ENCODE measurements around the gene FCAMR. TPM values are rescaled to one million over a fixed set of nuclear protein-coding genes. Genes with fewer than 3 reads are reported as not detected.

FCAMR gene
- total RNA-seq, 2 donors from 2014 or later, result not detected

DNA sequence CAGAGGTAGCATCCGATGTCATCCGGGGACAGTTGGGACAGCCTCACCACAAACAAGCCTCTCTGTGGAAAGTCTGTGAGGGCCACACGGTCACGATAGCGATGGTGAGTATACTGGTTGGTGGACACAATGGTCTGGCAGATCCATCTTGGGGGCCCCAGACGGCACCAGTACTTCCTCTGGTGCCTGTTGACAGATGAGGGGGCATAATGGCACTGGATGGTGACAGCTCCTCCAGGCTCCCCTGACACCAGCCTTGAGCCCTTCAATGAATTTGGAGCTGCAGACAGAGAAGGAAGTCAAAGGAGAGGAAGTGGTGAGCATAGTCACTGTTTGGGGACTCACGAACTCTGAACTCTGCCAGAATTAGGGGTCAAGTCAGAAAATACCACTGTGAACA lies 8.0 kb downstream of the FCAMR start:
- Histone ChIP-seq H3K9me3 (no peaks in the 10 kb centered on the region), H3K27ac (no peak overlapping the region), H3K4me1 (no peaks in the 10 kb centered on the region), H3K36me3 (no peaks in the 10 kb centered on the region), H3K27me3 (no peaks in the 10 kb centered on the region), H3K4me3 (no peak overlapping the region)
- TF ChIP-seq, protein P1, sequence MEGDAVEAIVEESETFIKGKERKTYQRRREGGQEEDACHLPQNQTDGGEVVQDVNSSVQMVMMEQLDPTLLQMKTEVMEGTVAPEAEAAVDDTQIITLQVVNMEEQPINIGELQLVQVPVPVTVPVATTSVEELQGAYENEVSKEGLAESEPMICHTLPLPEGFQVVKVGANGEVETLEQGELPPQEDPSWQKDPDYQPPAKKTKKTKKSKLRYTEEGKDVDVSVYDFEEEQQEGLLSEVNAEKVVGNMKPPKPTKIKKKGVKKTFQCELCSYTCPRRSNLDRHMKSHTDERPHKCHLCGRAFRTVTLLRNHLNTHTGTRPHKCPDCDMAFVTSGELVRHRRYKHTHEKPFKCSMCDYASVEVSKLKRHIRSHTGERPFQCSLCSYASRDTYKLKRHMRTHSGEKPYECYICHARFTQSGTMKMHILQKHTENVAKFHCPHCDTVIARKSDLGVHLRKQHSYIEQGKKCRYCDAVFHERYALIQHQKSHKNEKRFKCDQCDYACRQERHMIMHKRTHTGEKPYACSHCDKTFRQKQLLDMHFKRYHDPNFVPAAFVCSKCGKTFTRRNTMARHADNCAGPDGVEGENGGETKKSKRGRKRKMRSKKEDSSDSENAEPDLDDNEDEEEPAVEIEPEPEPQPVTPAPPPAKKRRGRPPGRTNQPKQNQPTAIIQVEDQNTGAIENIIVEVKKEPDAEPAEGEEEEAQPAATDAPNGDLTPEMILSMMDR (IDR thresholded peaks at IDR 0.05), result no peak
- DNase-seq (ENCODE audit: low spot score), result no peak

DNA sequence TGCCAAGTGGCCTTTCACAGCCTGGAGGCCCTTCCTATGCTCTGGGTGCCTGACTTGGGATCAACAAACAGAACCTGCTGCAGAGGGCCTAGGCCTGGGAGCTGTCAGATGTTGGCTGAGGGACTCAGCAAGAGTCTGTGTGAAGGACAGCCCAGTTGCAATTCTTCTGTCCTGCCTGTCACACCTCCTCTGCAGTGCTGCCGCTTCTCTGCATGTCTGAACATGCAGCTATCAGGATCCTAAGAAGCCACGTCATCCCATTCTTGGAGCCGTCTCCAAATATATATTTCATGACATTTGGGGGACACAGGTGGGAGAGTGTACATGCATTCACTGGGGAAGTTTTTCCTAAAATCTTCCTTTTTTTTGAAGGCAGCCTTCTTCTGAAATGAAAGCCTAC lies 8.6 kb downstream of the FCAMR start:
- H3K36me3 ChIP-seq, result no peaks in the 10 kb centered on the region

DNA sequence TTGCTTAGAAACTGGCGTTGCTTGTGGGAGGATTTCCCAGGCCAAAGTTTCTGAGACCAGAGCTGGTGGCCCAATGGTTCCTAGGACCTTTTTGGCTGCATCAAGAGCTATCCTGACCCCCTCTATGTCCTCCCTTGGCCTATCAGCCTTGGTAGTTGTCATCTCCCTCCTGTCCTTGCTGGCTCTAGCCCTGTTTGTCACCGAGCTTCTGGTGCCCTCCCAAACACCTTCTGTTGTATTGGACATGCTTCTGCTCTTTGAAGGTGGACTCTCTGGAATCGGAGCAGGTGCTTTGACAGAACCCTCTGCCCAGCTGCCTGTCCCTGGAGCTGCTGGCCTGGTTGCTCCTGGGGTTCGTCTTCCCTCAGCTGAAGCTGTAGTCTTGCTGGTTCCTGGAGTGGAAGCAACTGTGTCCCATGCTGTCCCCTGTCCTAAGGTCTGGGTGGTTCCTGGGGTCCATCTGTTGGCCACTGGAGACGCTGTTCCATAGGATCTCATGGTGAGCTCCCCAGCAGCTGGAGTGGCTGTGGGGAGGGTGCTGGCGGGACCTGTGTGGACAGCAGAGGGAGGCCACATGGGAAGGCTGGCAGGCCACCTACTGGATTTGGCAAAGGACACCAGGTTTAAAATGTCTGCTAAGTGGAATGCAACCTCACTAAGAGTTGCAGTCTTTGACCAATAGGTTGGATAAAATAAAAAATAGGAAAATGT lies 9.4 kb downstream of the FCAMR start:
- H3K9me3 ChIP-seq, result no peaks in the 10 kb centered on the region
- no peaks in the 10 kb centered on the region for H3K4me1 ChIP-seq
- no peak overlapping the region for H3K4me3 ChIP-seq
- no peaks in the 10 kb centered on the region for H3K27me3 ChIP-seq
- no peaks in the 10 kb centered on the region for H3K36me3 ChIP-seq
- no peak overlapping the region for H3K27ac ChIP-seq
- no peak for DNase-seq (ENCODE audit: low spot score)
- TF ChIP-seq, protein P1 (IDR thresholded peaks at IDR 0.05), result no peak

More for the DNA sequence above, 8.6 kb downstream of the FCAMR start:
- Histone ChIP-seq H3K9me3 (no peaks in the 10 kb centered on the region), H3K27me3 (no peaks in the 10 kb centered on the region), H3K27ac (no peak overlapping the region), H3K4me1 (no peaks in the 10 kb centered on the region), H3K4me3 (no peak overlapping the region)
- no peak for DNase-seq (ENCODE audit: low spot score)
- TF ChIP-seq, protein P1 (IDR thresholded peaks at IDR 0.05), result no peak

DNA sequence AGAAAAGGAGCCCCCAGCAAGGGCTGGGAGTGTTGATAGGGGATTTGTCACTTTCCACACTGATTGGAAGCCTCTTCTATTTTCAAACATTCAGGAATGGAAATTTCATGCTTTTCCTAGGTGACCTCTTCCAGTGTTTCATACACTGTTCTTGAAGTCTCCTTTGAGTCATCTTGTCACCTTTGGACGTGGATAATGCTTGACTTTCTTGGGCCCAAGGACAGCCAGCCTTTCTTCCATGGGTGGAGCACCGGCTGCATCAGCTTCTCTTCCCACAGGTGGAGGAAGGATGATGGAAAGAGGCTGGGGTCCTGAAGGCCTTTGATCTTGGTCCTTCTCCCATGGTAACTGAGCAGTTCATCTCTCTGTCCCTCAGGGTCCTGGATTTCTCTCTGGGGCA lies 12.1 kb downstream of the FCAMR start:
- Histone ChIP-seq H3K36me3 (no peaks in the 10 kb centered on the region), H3K27ac (no peak overlapping the region), H3K4me1 (no peaks in the 10 kb centered on the region), H3K4me3 (no peak overlapping the region), H3K27me3 (no peaks in the 10 kb centered on the region), H3K9me3 (no peaks in the 10 kb centered on the region)
- TF ChIP-seq, protein P1 (IDR thresholded peaks at IDR 0.05), result no peak
- no peak for DNase-seq (ENCODE audit: low spot score)

DNA sequence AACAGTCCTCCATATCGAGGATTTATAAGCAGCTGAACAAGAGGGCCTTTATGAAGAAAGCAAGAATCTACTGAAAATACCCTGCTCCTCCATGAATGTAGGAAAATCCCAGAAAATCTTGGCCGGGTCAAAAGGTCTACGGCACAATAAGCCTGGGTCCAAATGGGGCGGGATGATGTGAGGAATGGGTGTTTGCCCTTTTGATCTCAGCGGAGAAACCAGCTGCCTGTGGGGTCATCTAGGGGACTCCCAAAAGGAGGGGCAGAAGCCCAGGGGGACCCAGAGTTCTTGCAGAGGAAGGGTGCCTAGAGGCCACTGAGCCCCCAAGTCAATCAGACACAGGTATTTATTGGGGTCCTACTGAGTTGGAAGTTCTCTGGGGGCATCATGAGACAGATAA lies 12.6 kb downstream of the FCAMR start:
- TF ChIP-seq, protein P1 (IDR thresholded peaks at IDR 0.05), result no peak
- H3K4me3 ChIP-seq, result no peak overlapping the region
- H3K9me3 ChIP-seq, result no peaks in the 10 kb centered on the region
- no peaks in the 10 kb centered on the region for H3K27me3 ChIP-seq
- DNase-seq (ENCODE audit: low spot score), result no peak
- no peaks in the 10 kb centered on the region for H3K36me3 ChIP-seq
- H3K4me1 ChIP-seq, result no peaks in the 10 kb centered on the region
- H3K27ac ChIP-seq, result no peak overlapping the region
